ENCODE results near the gene CPVL.
A peak's percentile ranks its signal among the peaks of the same experiment; 100 is the strongest.

CPVL gene

GRCh38 chr7:29170781-29171180, 24.4 kb upstream of the CPVL start:
- DNase-seq: no peak
- TF ChIP-seq GATA1 (IDR thresholded peaks at IDR 0.05; ENCODE audit: low read depth, low read length) (no peak), POLR2A (IDR thresholded peaks at IDR 0.05; ENCODE audit: low read length) (no peak)

GRCh38 chr7:29167721-29168120, 21.4 kb upstream of the CPVL start:
- TF ChIP-seq GATA1 (IDR thresholded peaks at IDR 0.05; ENCODE audit: low read depth, low read length): no peak
- TF ChIP-seq POLR2A (IDR thresholded peaks at IDR 0.05; ENCODE audit: low read length): no peak
- DNase-seq: no peak

- no peak for DNase-seq
- TF ChIP-seq GATA1 (IDR thresholded peaks at IDR 0.05; ENCODE audit: low read depth, low read length) (no peak), POLR2A (IDR thresholded peaks at IDR 0.05; ENCODE audit: low read length) (no peak)
Measured at GRCh38 chr7:29163854-29164253, 17.5 kb upstream of the CPVL start.

GRCh38 chr7:29162577-29162976, 16.2 kb upstream of the CPVL start:
- no peak for TF ChIP-seq GATA1 (IDR thresholded peaks at IDR 0.05; ENCODE audit: low read depth, low read length)
- TF ChIP-seq POLR2A (IDR thresholded peaks at IDR 0.05; ENCODE audit: low read length): no peak
- no peak for DNase-seq

- TF ChIP-seq POLR2A (IDR thresholded peaks at IDR 0.05; ENCODE audit: low read length) (no peak), GATA1 (IDR thresholded peaks at IDR 0.05; ENCODE audit: low read depth, low read length) (no peak)
- DNase-seq: peak in 1 of 2 experiments; percentile 39
Measured at GRCh38 chr7:29161231-29161630, 14.9 kb upstream of the CPVL start.

GRCh38 chr7:29160080-29160479, 13.7 kb upstream of the CPVL start:
- TF ChIP-seq GATA1 (IDR thresholded peaks at IDR 0.05; ENCODE audit: low read depth, low read length) (no peak), POLR2A (IDR thresholded peaks at IDR 0.05; ENCODE audit: low read length) (no peak)
- DNase-seq: no peak

GRCh38 chr7:29158795-29159423, 12.6 kb upstream of the CPVL start:
- peak in 1 of 2 experiments; percentile 23 for DNase-seq
- TF ChIP-seq POLR2A (IDR thresholded peaks at IDR 0.05; ENCODE audit: low read length) (no peak), GATA1 (IDR thresholded peaks at IDR 0.05; ENCODE audit: low read depth, low read length) (no peak)

GRCh38 chr7:29156907-29157452, 10.6 kb upstream of the CPVL start:
- no peak for DNase-seq
- TF ChIP-seq POLR2A (IDR thresholded peaks at IDR 0.05; ENCODE audit: low read length) (no peak), GATA1 (IDR thresholded peaks at IDR 0.05; ENCODE audit: low read depth, low read length) (no peak)

GRCh38 chr7:29154076-29154475, 7.7 kb upstream of the CPVL start:
- no peak for TF ChIP-seq POLR2A (IDR thresholded peaks at IDR 0.05; ENCODE audit: low read length)
- no peak for TF ChIP-seq GATA1 (IDR thresholded peaks at IDR 0.05; ENCODE audit: low read depth, low read length)
- DNase-seq: no peak

GRCh38 chr7:29150856-29151255, 4.5 kb upstream of the CPVL start:
- DNase-seq: no peak
- TF ChIP-seq POLR2A (IDR thresholded peaks at IDR 0.05; ENCODE audit: low read length) (no peak), GATA1 (IDR thresholded peaks at IDR 0.05; ENCODE audit: low read depth, low read length) (no peak)

GRCh38 chr7:29149036-29149435, 2.7 kb upstream of the CPVL start:
- no peak for TF ChIP-seq GATA1 (IDR thresholded peaks at IDR 0.05; ENCODE audit: low read depth, low read length)
- no peak for TF ChIP-seq POLR2A (IDR thresholded peaks at IDR 0.05; ENCODE audit: low read length)
- DNase-seq: no peak

- no peak for DNase-seq
- TF ChIP-seq GATA1 (IDR thresholded peaks at IDR 0.05; ENCODE audit: low read depth, low read length) (no peak), POLR2A (IDR thresholded peaks at IDR 0.05; ENCODE audit: low read length) (no peak)
Measured at GRCh38 chr7:29147821-29148220, 1.5 kb upstream of the CPVL start.

GRCh38 chr7:29146888-29147609, 712 bp upstream of the CPVL start:
- DNase-seq: peak; percentile 64 to 87

GRCh38 chr7:29145553-29146056, 732 bp downstream of the CPVL start:
- TF ChIP-seq POLR2A (IDR thresholded peaks at IDR 0.05; ENCODE audit: low read length) (no peak), GATA1 (IDR thresholded peaks at IDR 0.05; ENCODE audit: low read depth, low read length) (no peak)

More at GRCh38 chr7:29146888-29147609, 712 bp upstream of the CPVL start:
- TF ChIP-seq POLR2A (IDR thresholded peaks at IDR 0.05; ENCODE audit: low read length): no peak
- TF ChIP-seq GATA1 (IDR thresholded peaks at IDR 0.05; ENCODE audit: low read depth, low read length): no peak

More at GRCh38 chr7:29145553-29146056, 732 bp downstream of the CPVL start:
- DNase-seq: no peak

All from erythroblast (primary cell).